Heart left ventricle (tissue), 13 donors: Measurements from ENCODE around the gene TMEM225.

ENCODE experiments used
- POLR2A ChIP-seq, 2 donors: fragments of 450-650 bp; IDR thresholded peaks; one replicate each; pipeline ENCODE4 v1.6.1; 2017; ENCODE audit warnings: antibody characterized with exemption in 2 of 2, mild to moderate bottlenecking in 2 of 2, moderate library complexity in 2 of 2
- TF ChIP-seq, protein P1 (sequence below), 12 donors: fragments of 200-600 bp; sonication (generic) in 4 of 12; IDR thresholded peaks; one replicate each; pipeline versions ENCODE4 v1.5.0 to v1.8.0; 2018 to 2022; ENCODE audit warnings: antibody characterized with exemption in 12 of 12, mild to moderate bottlenecking in 5 of 12
- donor health status: ischemic (EF 13 %, LVEDD 7.1; RV severe dilation, severe dysfunction).
- donor health status: DM: no; HTN: yes; CAD: no.
- donor health status: DM: no; HTN: no; CAD: no.
- donor health status: ischemic (EF 25% LVEDD 6.9; RV normal size, moderate dysfunction).
- donor health status: ischemic (EF 25% LVEDD 5.7; RV mildly dilated, moderate dysfunction).
- donor health status: ischemic (EF 35%, LVEDD 5.7; RV mildly dilated, moderate dysfunction).
- donor health status: nonischemic (EF 11% LVEDD 7.7; RV severe dilation, severe dysfunction).
- donor health status: DM: yes; HTN: yes; CAD: no.
- donor health status: PGD.
- donor health status: ischemic (EF 29% LVEDD 5.4; RV normal size, mild dysfunction).
- donor health status: nonischemic (EF 23%, LVEDD 6.1; RV moderate dilation, normal function).

DNA sequence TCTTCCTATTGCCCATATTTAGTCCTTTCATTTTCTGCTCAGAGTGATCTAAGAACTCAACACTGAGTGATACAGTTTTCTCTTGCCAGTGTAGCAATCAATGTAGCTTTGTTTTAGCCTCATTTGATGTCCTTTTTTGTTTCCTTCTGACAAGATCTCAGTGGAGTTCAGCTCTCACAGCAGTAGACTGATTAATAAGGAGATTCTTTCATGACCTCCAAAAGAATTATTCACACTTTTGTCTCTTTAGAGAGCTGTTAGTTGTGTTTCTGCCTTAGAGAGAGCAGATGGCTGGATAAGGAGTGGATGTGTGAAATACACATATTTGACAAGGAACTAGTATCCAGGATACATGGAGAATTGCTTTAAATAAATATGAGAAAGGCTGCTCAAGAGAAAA is 6.6 kb upstream of the TMEM225 start:
- TF ChIP-seq, protein P1, sequence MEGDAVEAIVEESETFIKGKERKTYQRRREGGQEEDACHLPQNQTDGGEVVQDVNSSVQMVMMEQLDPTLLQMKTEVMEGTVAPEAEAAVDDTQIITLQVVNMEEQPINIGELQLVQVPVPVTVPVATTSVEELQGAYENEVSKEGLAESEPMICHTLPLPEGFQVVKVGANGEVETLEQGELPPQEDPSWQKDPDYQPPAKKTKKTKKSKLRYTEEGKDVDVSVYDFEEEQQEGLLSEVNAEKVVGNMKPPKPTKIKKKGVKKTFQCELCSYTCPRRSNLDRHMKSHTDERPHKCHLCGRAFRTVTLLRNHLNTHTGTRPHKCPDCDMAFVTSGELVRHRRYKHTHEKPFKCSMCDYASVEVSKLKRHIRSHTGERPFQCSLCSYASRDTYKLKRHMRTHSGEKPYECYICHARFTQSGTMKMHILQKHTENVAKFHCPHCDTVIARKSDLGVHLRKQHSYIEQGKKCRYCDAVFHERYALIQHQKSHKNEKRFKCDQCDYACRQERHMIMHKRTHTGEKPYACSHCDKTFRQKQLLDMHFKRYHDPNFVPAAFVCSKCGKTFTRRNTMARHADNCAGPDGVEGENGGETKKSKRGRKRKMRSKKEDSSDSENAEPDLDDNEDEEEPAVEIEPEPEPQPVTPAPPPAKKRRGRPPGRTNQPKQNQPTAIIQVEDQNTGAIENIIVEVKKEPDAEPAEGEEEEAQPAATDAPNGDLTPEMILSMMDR (IDR thresholded peaks at IDR 0.05), result no peak
- TF ChIP-seq POLR2A (IDR thresholded peaks at IDR 0.05), result no peak
